ENCODE measurements around the gene RDH12. TPM values are rescaled to one million over a fixed set of nuclear protein-coding genes. Genes with fewer than 3 reads are reported as not detected.
"Not testable (repeated sequence)": the region's sequence is repeated elsewhere in the genome, so short reads cannot be mapped to it uniquely, and the experiment has no call there.

The RDH12 gene
- total and polyA plus RNA-seq, 2 donors: 0.24 to 3.4 TPM

DNA sequence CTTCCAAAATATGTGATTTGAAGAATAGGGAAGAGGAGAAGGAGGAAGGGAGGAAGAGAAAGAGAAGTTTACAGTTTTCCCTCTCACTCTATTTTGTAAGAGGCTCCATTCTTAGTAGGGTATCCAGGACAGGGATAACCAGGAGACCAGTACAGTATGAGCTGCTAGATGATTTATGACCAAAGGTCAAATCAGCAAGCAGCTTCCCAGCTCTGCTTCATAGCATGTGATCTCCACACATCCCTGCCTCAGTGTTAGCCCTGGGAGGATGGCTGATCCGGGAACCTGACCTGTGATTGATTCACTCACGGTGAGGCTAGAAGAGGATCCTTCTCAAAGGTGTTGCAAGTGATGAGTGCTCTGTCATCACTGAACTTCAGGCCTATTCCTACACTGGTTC, 16.6 kb downstream of the RDH12 start:
- no peak overlapping the region for H3K4me3 ChIP-seq (ENCODE audit: low read length in 2 of 2)
- no peaks in the 10 kb centered on the region for H3K4me1 ChIP-seq (ENCODE audit: control insufficient read depth in 2 of 2, insufficient read depth in 2 of 2, low read length in 2 of 2)
- WGBS: 94% methylated on average over 2 of the region's 2 CpGs
- no peaks in the 10 kb centered on the region for H3K9me3 ChIP-seq (ENCODE audit: control insufficient read depth in 2 of 2, insufficient read depth in 1 of 2, low read length in 1 of 2)
- H3K27me3 ChIP-seq (ENCODE audit: control insufficient read depth in 2 of 2, insufficient read depth in 1 of 2, low read length in 1 of 2): peaks cover 0 to 11% of the 10 kb centered on the region in 2 donors
- no peaks in the 10 kb centered on the region for H3K36me3 ChIP-seq (ENCODE audit: control insufficient read depth in 2 of 2, insufficient read depth in 2 of 2, low read length in 1 of 2)
- DNase-seq (ENCODE audit: low read depth in 6 of 9, low spot score in 9 of 9): no peak
- H3K27ac ChIP-seq (ENCODE audit: low read depth in 1 of 2, low read length in 1 of 2): no peak overlapping the region

DNA sequence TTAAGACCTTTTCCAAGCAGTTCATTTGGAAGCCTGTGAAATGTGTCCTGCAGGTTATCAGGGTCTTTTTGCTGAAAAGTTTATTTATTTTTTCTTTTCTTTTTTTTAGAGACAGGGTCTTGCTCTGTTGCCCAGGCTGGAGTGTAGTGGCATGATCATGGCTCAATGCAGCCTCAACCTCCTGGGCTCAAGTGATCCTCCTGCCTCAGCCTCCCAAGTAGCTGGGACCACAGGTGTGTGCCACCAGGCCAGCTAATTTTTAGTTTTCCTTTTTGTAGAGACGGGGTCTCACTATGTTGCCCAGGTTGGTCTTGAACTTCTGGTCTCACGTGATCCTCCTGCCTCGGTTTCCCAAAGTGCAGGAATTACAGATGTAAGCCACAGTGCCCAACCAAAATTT, 17.7 kb downstream of the RDH12 start:
- 97% methylated on average over 3 of the region's 3 CpGs for WGBS
- not testable (repeated sequence) for H3K27ac ChIP-seq (ENCODE audit: low read depth in 1 of 2, low read length in 1 of 2); DNase-seq (ENCODE audit: low read depth in 6 of 9, low spot score in 9 of 9); H3K36me3 ChIP-seq (ENCODE audit: control insufficient read depth in 2 of 2, insufficient read depth in 2 of 2, low read length in 1 of 2); H3K9me3 ChIP-seq (ENCODE audit: control insufficient read depth in 2 of 2, insufficient read depth in 1 of 2, low read length in 1 of 2); H3K4me3 ChIP-seq (ENCODE audit: low read length in 2 of 2); H3K4me1 ChIP-seq (ENCODE audit: control insufficient read depth in 2 of 2, insufficient read depth in 2 of 2, low read length in 2 of 2)
- H3K27me3 ChIP-seq (ENCODE audit: control insufficient read depth in 2 of 2, insufficient read depth in 1 of 2, low read length in 1 of 2): peaks cover 0 to 11% of the 10 kb centered on the region in 2 donors

DNA sequence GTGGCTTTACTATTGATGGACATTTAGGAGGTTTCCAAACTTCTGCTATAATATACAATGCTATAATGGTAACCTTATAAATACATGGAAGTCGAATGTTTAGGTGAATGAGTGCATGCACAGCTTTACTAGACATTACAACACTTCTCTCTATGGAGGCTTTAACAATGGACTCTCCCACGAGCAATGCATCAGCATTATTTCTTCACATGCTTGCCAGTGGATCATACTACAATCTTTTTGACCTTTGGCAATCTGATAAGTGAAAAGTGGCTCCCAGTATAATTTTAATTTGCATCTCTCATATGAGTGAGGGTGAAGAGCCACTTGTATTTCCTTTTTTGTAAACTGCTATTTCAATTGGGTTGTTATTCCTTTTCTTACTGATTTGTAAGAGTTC, 18.2 kb downstream of the RDH12 start:
- no peak overlapping the region for H3K27ac ChIP-seq (ENCODE audit: low read depth in 1 of 2, low read length in 1 of 2)
- no peaks in the 10 kb centered on the region for H3K9me3 ChIP-seq (ENCODE audit: control insufficient read depth in 2 of 2, insufficient read depth in 1 of 2, low read length in 1 of 2)
- no peak for DNase-seq (ENCODE audit: low read depth in 6 of 9, low spot score in 9 of 9)
- no peaks in the 10 kb centered on the region for H3K4me1 ChIP-seq (ENCODE audit: control insufficient read depth in 2 of 2, insufficient read depth in 2 of 2, low read length in 2 of 2)
- H3K27me3 ChIP-seq (ENCODE audit: control insufficient read depth in 2 of 2, insufficient read depth in 1 of 2, low read length in 1 of 2): peaks cover 0 to 11% of the 10 kb centered on the region in 2 donors
- WGBS: 81% methylated on average over 2 of the region's 2 CpGs
- H3K36me3 ChIP-seq (ENCODE audit: control insufficient read depth in 2 of 2, insufficient read depth in 2 of 2, low read length in 1 of 2): no peaks in the 10 kb centered on the region
- H3K4me3 ChIP-seq (ENCODE audit: low read length in 2 of 2): no peak overlapping the region

DNA sequence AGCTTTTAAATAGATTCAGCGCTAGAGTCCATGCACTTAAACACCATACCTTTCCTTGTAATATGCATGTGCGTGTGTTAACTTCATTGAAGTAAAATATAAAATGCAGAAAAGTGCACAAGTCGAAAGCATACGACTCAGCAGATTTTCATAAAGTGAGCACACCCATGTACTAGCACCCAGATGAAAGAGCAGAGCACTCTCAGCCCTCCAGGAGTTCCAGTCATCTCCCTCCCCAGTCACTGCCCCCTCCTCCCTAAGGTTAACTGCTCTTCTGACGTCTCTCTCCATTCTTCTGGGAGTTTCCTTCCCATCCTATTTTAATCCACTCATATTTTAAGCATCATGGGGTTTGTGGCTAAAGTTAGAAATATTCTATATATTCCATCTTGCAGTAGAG, 20.2 kb downstream of the RDH12 start:
- Histone ChIP-seq H3K27ac (ENCODE audit: low read depth in 1 of 2, low read length in 1 of 2) (no peak overlapping the region), H3K27me3 (ENCODE audit: control insufficient read depth in 2 of 2, insufficient read depth in 1 of 2, low read length in 1 of 2) (peaks cover 0 to 11% of the 10 kb centered on the region in 2 donors), H3K36me3 (ENCODE audit: control insufficient read depth in 2 of 2, insufficient read depth in 2 of 2, low read length in 1 of 2) (no peaks in the 10 kb centered on the region), H3K4me1 (ENCODE audit: control insufficient read depth in 2 of 2, insufficient read depth in 2 of 2, low read length in 2 of 2) (no peaks in the 10 kb centered on the region), H3K9me3 (ENCODE audit: control insufficient read depth in 2 of 2, insufficient read depth in 1 of 2, low read length in 1 of 2) (no peaks in the 10 kb centered on the region), H3K4me3 (ENCODE audit: low read length in 2 of 2) (no peak overlapping the region)
- DNase-seq (ENCODE audit: low read depth in 6 of 9, low spot score in 9 of 9): no peak
- WGBS: 77% methylated on average over 5 of the region's 5 CpGs

DNA sequence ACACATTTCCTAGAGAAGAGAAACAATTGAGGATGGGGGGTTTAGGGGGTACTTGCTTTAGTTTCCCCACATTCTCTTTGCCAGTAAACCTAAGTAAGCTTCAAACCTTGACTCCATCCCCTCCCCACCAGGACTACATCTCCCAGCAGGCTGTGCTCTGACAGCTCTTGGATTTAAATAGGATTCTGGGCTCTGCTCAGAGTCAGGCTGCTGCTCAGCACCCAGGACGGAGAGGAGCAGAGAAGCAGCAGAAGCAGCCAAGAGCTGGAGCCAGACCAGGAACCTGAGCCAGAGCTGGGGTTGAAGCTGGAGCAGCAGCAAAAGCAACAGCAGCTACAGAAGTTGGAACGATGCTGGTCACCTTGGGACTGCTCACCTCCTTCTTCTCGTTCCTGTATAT, 20.6 kb downstream of the RDH12 start:
- Histone ChIP-seq H3K27me3 (ENCODE audit: control insufficient read depth in 2 of 2, insufficient read depth in 1 of 2, low read length in 1 of 2) (peaks cover 0 to 11% of the 10 kb centered on the region in 2 donors), H3K36me3 (ENCODE audit: control insufficient read depth in 2 of 2, insufficient read depth in 2 of 2, low read length in 1 of 2) (no peaks in the 10 kb centered on the region), H3K27ac (ENCODE audit: low read depth in 1 of 2, low read length in 1 of 2) (no peak overlapping the region), H3K9me3 (ENCODE audit: control insufficient read depth in 2 of 2, insufficient read depth in 1 of 2, low read length in 1 of 2) (no peaks in the 10 kb centered on the region), H3K4me1 (ENCODE audit: control insufficient read depth in 2 of 2, insufficient read depth in 2 of 2, low read length in 2 of 2) (no peaks in the 10 kb centered on the region), H3K4me3 (ENCODE audit: low read length in 2 of 2) (no peak overlapping the region)
- no peak for DNase-seq (ENCODE audit: low read depth in 6 of 9, low spot score in 9 of 9)
- WGBS: 13% methylated on average over 3 of the region's 3 CpGs

DNA sequence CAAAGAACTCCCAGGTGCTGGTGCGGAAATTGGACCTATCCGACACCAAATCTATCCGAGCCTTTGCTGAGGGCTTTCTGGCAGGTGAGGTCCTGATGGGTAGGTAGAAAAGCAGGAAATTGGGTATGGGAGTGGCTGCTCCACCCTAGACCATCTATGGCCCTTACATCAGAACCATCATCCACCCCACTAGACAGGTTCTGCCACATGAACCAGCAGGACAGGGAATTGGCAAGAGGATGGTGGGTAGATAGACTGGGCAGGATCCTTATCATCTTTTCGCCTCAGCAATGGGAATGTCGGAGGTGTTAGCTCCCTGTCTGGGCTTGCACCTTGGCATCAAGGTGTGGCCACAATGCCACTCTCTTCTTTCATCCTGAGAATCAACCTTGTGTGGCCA, 23.5 kb downstream of the RDH12 start:
- no peaks in the 10 kb centered on the region for H3K4me1 ChIP-seq (ENCODE audit: control insufficient read depth in 2 of 2, insufficient read depth in 2 of 2, low read length in 2 of 2)
- H3K9me3 ChIP-seq (ENCODE audit: control insufficient read depth in 2 of 2, insufficient read depth in 1 of 2, low read length in 1 of 2): no peaks in the 10 kb centered on the region
- 98% methylated on average over 5 of the region's 5 CpGs for WGBS

DNA sequence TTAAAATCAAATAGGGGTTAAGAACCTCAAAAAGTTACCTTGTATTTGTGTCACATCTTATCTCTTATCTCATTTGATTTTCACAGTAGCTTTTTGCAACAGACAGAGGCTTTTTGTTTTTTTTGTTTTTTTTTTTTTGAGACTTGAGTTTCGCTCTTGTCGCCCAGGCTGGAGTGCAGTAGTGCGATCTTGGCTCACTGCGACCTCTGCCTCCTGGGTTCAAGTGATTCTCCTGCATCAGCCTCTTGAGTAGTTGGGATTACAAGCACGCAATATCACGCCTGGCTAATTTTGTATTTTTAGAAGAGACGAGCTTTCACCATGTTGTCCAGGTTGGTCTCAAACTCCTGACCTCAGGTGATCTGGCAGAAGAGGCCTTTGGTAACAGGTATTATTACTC, 25.7 kb downstream of the RDH12 start:
- no peak overlapping the region for H3K27ac ChIP-seq (ENCODE audit: low read depth in 1 of 2, low read length in 1 of 2)
- DNase-seq (ENCODE audit: low read depth in 6 of 9, low spot score in 9 of 9): no peak
- WGBS: 98% methylated on average over 7 of the region's 7 CpGs
- H3K4me1 ChIP-seq (ENCODE audit: control insufficient read depth in 2 of 2, insufficient read depth in 2 of 2, low read length in 2 of 2): no peaks in the 10 kb centered on the region
- H3K9me3 ChIP-seq (ENCODE audit: control insufficient read depth in 2 of 2, insufficient read depth in 1 of 2, low read length in 1 of 2): no peaks in the 10 kb centered on the region
- peaks cover 0 to 15% of the 10 kb centered on the region in 2 donors for H3K27me3 ChIP-seq (ENCODE audit: control insufficient read depth in 2 of 2, insufficient read depth in 1 of 2, low read length in 1 of 2)
- H3K4me3 ChIP-seq (ENCODE audit: low read length in 2 of 2): no peak overlapping the region
- no peaks in the 10 kb centered on the region for H3K36me3 ChIP-seq (ENCODE audit: control insufficient read depth in 2 of 2, insufficient read depth in 2 of 2, low read length in 1 of 2)

More for the DNA sequence above, 23.5 kb downstream of the RDH12 start:
- H3K4me3 ChIP-seq (ENCODE audit: low read length in 2 of 2): no peak overlapping the region
- DNase-seq (ENCODE audit: low read depth in 6 of 9, low spot score in 9 of 9): no peak
- H3K36me3 ChIP-seq (ENCODE audit: control insufficient read depth in 2 of 2, insufficient read depth in 2 of 2, low read length in 1 of 2): no peaks in the 10 kb centered on the region
- peaks cover 0 to 18% of the 10 kb centered on the region in 2 donors for H3K27me3 ChIP-seq (ENCODE audit: control insufficient read depth in 2 of 2, insufficient read depth in 1 of 2, low read length in 1 of 2)
- H3K27ac ChIP-seq (ENCODE audit: low read depth in 1 of 2, low read length in 1 of 2): no peak overlapping the region

DNA sequence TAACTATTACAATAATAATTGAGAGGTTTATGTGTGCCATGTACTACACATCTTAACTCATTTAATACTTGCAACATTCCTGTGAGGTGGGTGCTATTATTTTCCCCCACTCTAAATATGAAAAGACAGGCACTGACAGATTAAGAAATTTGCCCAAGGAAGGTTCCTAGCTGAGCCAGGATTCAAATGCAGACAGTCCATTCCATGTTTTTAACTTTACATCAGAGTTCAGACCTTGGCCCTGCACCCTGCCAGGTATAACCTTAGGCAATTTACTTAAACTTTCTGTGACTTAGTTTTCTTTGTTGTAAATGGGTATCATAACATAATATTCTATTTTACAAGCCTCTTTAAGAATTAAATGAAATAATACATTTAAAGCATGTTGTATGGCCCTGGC, 26.6 kb downstream of the RDH12 start:
- Histone ChIP-seq H3K4me3 (ENCODE audit: low read length in 2 of 2) (no peak overlapping the region), H3K36me3 (ENCODE audit: control insufficient read depth in 2 of 2, insufficient read depth in 2 of 2, low read length in 1 of 2) (no peaks in the 10 kb centered on the region), H3K9me3 (ENCODE audit: control insufficient read depth in 2 of 2, insufficient read depth in 1 of 2, low read length in 1 of 2) (no peaks in the 10 kb centered on the region), H3K27me3 (ENCODE audit: control insufficient read depth in 2 of 2, insufficient read depth in 1 of 2, low read length in 1 of 2) (peaks cover 0 to 8% of the 10 kb centered on the region in 2 donors), H3K27ac (ENCODE audit: low read depth in 1 of 2, low read length in 1 of 2) (no peak overlapping the region), H3K4me1 (ENCODE audit: control insufficient read depth in 2 of 2, insufficient read depth in 2 of 2, low read length in 2 of 2) (no peaks in the 10 kb centered on the region)
- DNase-seq (ENCODE audit: low read depth in 6 of 9, low spot score in 9 of 9): no peak

DNA sequence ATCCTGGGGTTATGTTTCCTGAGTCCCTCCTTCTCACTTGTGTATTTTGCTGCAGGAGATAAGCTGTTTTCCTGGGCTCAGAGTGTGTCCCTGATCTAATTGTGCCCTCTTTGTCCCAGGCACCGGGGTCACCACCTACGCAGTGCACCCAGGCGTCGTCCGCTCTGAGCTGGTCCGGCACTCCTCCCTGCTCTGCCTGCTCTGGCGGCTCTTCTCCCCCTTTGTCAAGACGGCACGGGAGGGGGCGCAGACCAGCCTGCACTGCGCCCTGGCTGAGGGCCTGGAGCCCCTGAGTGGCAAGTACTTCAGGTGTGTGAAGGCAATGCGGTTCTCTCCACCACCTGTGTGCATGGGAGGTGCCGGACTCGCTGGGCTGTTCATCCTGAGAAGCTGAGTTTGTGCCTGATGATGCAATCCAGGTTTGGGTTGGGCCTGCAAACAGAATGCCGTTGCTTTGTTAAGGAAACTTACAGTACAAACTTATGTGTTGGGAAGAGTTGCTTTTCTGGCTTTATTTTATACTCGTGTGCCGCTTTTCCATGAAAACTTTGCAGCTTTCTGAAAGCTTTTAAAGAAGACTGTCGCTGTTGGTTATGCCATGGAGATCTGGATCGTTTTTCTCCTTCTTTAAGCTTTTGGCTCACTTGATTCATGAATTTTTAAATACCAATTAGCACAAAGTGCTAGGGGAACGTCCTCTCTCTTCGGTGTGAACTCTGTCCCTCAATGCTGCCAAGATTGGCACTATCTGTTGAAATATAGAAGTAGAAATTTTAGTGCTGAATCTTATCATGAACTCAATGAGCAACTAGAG, 27.6 kb downstream of the RDH12 start:
- H3K27ac ChIP-seq (ENCODE audit: low read depth in 1 of 2, low read length in 1 of 2): no peak overlapping the region
- no peak overlapping the region for H3K4me3 ChIP-seq (ENCODE audit: low read length in 2 of 2)
- WGBS: 90% methylated on average over 21 of the region's 21 CpGs
- H3K36me3 ChIP-seq (ENCODE audit: control insufficient read depth in 2 of 2, insufficient read depth in 2 of 2, low read length in 1 of 2): no peaks in the 10 kb centered on the region
- H3K4me1 ChIP-seq (ENCODE audit: control insufficient read depth in 2 of 2, insufficient read depth in 2 of 2, low read length in 2 of 2): no peaks in the 10 kb centered on the region
- no peaks in the 10 kb centered on the region for H3K9me3 ChIP-seq (ENCODE audit: control insufficient read depth in 2 of 2, insufficient read depth in 1 of 2, low read length in 1 of 2)
- H3K27me3 ChIP-seq (ENCODE audit: control insufficient read depth in 2 of 2, insufficient read depth in 1 of 2, low read length in 1 of 2): peaks cover 0 to 7% of the 10 kb centered on the region in 2 donors
- no peak for DNase-seq (ENCODE audit: low read depth in 6 of 9, low spot score in 9 of 9)
